Upper lobe of left lung (tissue), 4 donors: ENCODE measurements around the gene PRICKLE3.

Experiments used
- CTCF ChIP-seq, 6 experiments: fragments of 450-650 bp in 4 of 6; fragments of 200-600 bp in 2 of 6; sonication (generic) in 2 of 6; IDR thresholded peaks; one replicate each; pipeline ENCODE4 v1.5.1; 2016 to 2019; ENCODE audit warnings: antibody characterized with exemption in 6 of 6
- POLR2A ChIP-seq, 4 donors: fragments of 450-650 bp; IDR thresholded peaks; one replicate each; pipeline ENCODE4 v1.5.1; 2016 to 2017; ENCODE audit warnings: antibody characterized with exemption in 4 of 4, mild to moderate bottlenecking in 2 of 4

GRCh38 chrX:49203536-49203935 is 17.4 kb upstream of the PRICKLE3 start:
- TF ChIP-seq POLR2A (IDR thresholded peaks at IDR 0.05) (no peak), CTCF (IDR thresholded peaks at IDR 0.05) (no peak)
